C4-2B (cell line): ENCODE results near the gene NFYC.

Source experiments
- ZFX ChIP-seq: fragments of 450-650 bp; IDR thresholded peaks from 2 replicates; pipeline ENCODE4 v1.6.1; 2017
- TF ChIP-seq, protein P1 (sequence below): fragments of 450-650 bp; conservative IDR thresholded peaks from 2 replicates; pipeline ENCODE4 v1.5.1; 2017; ENCODE audit warnings: mild to moderate bottlenecking

DNA sequence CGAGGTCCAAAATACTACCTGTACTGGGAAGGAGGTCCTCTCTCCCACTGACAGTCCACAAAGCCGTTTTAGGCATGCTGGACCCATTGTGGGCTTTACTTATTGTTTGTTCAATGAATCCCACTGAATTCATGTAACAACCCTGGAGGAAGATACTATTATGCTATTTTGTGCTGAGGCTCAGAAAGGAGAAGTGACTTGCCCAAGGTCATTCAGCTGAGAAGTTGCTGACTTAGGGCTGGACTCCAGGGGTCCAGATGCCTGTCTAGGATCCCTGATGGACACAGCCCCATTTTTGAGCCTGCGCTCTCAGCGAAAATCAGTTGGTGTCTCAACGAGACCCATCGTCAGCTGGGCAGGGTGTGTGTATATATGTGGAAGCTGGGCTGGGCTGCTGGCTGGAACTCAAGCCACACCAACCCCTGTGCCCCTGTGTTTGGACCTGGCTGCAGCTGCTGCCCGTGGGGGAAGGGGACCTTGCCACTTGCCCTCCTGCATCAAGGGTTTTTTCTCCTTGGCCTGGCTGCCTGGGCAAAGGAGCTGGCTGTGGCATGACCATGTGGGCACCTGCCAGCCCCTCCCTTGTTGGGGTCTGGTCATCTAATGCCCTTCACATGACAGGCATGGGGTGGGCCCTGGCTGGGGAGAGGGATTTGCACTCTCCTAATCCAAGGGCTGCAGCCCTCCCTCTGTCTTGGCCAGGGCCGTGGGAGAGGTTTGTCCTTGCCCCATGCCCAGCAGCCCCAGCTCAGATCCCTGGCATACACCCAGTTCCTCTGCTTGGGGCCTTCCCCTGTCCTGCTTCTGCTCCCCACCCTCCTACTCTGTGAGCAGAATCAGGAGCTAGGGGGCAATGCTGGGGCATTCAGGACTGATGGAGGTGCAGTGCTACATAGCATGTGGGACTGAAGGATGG, 107.1 kb downstream of the NFYC start:
- TF ChIP-seq, protein P1, sequence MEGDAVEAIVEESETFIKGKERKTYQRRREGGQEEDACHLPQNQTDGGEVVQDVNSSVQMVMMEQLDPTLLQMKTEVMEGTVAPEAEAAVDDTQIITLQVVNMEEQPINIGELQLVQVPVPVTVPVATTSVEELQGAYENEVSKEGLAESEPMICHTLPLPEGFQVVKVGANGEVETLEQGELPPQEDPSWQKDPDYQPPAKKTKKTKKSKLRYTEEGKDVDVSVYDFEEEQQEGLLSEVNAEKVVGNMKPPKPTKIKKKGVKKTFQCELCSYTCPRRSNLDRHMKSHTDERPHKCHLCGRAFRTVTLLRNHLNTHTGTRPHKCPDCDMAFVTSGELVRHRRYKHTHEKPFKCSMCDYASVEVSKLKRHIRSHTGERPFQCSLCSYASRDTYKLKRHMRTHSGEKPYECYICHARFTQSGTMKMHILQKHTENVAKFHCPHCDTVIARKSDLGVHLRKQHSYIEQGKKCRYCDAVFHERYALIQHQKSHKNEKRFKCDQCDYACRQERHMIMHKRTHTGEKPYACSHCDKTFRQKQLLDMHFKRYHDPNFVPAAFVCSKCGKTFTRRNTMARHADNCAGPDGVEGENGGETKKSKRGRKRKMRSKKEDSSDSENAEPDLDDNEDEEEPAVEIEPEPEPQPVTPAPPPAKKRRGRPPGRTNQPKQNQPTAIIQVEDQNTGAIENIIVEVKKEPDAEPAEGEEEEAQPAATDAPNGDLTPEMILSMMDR, result no peak
- no peak for TF ChIP-seq ZFX
